Lung microvascular endothelial cell (primary cell): ENCODE results near the gene MCC. TPM values are rescaled to one million over a fixed set of nuclear protein-coding genes. Genes with fewer than 3 reads are reported as not detected.

Experiments used
- DNase-seq, 2 donors: peaks; one replicate each; pipeline versions ENCODE4 v3.0.0 to v3.0.0-alpha.2; 2010; ENCODE audit warnings: low read depth in 2 of 2
- total RNA-seq: library from RNA; depleted of rRNA; stranded (reverse); fragments of >200 nt; gene quantifications from 2 replicates; pipeline ENCODE4 v1.2.1, GENCODE V29; 2014

MCC gene
- total RNA-seq, 1 donor from 2014 or later: 16.9 TPM

DNA sequence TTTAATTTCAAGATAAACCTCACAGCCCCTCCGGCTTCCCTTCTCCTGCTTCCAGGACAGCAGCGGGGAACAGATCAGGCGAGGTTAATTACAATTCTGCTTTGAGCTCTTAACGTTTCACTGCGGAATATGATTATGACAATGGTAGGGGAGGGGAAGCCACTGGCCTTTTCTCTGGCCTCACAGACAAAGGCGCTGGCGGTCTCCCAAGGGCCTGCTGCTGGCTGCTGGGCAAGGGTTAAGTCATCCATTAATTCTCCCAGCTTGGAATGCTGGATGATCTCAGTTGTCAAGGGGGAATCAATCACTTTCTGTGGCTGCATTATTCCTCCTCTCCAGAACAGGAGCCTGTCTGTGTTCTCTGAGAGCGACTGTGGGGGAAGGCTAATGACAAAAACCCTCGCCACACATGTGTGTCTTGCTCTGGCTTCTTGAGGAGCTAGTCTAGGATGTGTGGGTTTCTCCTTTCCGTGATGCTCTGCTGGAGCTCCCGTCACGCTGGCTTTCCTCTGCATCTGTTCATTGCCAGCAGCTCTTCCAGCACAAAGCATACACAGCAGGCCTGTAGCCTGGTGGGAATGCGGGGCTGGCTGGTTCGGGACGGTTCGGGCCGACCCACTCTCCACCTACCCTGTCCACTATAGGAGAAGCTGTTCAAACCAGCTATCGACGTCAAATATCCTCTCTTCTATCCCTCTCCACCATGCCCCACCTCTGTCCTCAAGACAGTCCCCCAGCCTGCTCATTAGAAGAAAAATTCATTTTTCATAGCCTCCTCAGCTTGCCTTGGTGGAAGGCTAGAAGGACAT lies 428.8 kb downstream of the MCC start:
- peak; percentile 56 to 89 for DNase-seq

DNA sequence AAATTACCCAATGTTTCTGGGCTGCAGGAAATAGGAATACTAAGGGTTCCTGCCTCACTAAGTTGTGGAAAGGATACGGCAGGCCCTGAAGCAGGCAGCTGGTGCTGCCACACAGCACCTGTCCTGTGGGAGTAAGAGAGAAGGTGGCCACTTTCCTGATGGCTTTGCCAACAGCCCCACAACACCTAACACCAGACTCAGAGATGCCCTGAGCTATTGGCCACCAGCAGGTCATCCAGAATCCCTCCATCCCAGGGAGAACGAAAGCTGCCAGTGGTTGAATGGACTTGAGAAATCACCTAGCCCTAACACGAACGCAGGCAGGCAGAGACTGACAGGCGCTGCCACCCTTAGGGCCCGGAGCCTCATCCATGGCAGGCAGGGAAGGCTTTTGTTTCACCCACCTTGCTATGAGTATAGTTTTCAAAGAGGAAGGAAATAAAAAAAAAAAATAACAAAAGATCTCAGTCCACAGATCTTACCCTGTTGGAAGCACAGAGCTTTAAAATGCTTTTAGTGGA lies 429.5 kb downstream of the MCC start:
- DNase-seq: peak; percentile 31 to 40

DNA sequence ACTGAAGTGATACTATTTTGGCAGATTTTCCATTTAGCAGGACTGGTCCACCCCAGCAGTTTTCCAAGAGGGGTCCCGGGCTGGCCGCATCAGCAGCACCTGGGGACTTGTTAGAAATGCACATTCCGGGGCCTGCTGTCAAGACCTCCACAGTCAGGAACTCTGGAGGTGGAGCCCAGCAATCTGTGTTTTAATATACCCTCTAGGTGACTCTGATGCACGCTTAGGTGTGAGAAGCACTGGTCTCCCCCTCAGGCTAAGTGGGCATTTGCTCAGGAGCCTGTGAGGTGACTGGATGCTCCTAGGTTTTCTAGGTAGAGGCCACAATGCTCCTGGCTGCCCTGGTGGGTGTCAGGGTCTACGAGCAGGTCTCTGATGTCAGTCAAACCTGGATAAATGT lies 430.0 kb downstream of the MCC start:
- no peak for DNase-seq

DNA sequence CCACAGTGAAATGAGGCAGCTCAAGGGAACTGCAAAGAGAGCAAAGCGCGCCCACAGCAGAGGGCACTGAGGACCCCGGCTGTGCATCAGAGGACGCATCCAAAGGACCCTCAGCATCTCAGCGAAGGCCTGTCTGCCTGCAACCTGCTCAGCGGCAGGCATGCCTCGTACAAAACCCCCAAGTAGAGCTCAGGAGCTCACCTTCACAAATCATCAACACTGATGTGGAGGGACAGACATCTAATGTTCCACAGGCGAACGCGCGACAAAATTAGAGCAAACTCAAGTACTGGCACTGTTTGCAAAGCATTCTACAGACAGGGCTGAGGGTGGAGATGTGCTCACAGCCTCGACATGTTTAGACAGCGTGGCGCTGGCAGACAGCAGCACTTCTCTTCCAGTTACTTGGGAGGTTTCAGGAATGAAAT lies 430.7 kb downstream of the MCC start:
- no peak for DNase-seq

DNA sequence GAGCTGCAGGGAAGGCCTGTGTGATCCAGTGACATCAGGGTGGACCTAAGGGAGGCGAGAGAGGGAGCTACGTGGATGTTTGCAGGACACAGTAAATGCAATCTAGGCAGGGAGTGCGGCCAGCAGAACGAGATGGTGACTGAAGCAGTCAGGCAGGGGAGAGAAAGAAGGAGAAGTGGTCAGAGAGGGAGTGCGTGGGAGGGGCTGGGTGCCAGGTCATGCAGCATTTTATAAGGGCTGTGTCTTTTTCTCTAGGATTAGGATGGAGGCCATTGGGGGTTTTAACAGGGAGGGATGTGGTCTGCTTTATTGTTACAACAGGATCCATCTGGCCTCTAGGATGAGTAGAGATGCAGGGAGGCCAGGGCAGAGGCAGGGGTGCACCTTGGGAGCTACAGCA lies 431.3 kb downstream of the MCC start:
- DNase-seq: no peak

DNA sequence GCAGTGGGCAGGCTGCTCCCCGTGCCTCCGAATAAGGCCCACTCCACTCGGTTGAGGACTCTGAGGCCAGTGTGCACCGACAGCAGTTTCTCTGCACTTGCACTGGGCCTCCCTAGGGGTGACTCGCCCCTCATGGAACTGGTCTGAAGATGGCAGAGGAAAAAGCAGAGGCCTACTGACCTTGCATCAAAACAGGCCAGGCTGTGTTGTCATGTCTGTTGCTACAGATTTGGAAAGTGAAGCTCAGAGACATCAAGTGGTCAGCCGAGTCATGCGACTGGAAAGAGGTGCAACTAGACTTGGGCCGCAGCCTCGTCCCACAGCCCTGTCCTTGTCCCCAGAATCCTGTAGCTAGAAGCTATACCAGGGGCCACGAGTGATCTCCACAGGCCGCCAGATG lies 433.4 kb downstream of the MCC start:
- no peak for DNase-seq

DNA sequence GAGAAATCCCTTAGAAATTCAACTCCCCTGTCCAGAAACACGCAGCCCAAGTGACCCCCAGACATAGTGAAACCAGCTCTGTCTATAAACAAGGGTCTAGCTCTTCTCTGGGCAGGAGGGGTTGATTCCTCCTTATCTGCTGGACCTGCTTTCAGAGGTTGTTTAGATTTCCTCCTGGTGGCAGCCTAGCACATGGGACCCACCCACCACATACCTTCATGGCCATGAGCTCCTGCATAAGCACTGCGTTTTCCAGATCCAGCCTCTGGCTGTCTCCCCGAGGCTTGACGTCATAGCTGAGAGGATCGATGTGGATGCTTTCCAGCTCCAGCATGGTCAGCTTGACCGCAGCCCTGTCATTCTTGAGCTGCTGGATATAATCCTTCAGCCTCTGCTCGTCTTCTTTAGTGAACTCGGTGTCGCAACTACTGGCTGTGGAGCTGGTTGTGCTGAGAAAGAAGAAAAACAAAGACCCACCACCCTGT lies 434.7 kb downstream of the MCC start:
- no peak for DNase-seq

DNA sequence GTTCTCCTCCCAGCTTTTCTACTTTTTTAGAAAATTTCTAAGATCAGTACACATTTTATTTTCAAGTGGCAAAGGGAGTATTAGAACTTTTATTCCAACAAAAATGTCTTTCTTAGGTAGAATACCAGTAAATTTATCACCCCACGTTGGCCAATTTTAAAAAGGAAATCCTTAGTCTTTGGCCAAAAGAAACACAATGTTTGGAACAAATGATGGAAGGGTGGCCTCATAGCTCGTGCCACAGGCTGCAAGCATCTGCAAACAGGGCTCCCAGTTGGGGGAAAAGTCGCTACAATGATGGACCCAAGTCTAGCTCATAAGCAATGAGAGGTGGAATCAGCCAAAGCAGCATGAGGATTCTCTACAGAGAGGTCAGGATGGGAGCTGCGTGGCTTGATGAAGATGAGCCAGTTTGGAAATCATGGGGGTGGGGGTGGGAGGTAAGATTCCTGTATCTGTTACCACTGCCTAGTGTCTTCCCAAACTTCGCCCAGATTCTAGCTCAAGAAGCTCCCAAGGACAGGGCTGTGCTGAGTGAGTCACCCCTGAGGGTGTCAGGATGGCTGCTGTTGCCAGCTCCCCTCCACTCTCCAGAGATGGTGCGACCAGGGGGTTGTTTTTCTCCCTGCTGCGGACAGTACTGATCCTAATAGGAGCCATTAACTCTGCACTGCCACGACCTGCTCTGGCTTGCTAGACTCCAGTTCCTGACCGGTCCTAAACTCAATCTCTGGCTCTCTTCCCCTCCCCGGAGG lies 436.0 kb downstream of the MCC start:
- peak in 1 of 2 donors; percentile 89 for DNase-seq

DNA sequence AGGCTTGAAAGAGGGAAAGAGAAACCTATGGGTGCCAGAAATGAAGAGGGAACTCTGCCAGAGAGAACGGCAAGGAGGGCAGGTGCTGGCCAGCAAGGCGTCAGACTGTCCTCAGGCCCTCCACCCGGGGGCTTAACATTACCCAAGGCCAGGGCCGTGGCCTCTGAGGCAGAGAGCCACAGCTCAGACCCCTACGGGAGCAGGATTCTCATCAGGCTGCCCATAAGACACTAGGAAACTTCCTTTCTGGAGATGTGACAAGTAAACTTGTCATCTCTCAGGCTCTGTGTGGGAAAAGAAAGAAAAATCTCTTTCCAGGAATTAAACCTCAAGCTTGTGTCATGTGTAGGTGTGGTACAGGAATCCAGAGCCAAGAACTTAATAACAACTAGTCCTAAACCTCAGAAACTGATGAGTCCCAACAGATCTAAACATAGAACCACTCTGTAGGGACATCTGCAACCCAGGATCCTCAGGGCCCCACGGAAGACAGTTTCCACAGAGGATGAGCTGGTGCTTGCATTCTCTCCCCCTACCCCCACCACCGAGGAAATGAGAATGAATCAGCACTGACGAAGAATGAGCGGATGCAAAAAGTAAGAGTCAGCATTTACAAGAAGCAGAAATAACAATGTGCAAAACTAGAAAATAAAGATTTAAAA lies 437.4 kb downstream of the MCC start:
- DNase-seq: peak; percentile 83 to 87

DNA sequence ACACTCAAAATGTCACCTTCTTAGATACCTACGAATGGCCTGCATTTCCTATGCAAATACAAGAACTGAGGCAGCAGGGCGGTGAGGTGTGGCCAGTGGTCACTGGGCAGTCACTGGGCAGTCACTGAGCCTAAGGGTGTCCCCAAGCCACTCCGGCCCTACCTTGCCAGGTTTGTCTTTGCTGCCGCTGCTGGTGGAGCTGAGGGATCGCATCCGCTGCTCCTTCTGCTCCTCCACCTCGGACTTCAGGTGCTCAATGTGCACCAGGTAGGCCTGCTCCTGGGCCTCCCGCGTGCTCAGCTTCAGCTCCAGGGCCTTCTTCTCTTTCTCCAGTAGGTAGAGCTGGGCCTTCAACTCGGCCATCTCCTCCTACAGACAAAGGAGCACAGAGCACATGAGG lies 439.3 kb downstream of the MCC start:
- no peak for DNase-seq

DNA sequence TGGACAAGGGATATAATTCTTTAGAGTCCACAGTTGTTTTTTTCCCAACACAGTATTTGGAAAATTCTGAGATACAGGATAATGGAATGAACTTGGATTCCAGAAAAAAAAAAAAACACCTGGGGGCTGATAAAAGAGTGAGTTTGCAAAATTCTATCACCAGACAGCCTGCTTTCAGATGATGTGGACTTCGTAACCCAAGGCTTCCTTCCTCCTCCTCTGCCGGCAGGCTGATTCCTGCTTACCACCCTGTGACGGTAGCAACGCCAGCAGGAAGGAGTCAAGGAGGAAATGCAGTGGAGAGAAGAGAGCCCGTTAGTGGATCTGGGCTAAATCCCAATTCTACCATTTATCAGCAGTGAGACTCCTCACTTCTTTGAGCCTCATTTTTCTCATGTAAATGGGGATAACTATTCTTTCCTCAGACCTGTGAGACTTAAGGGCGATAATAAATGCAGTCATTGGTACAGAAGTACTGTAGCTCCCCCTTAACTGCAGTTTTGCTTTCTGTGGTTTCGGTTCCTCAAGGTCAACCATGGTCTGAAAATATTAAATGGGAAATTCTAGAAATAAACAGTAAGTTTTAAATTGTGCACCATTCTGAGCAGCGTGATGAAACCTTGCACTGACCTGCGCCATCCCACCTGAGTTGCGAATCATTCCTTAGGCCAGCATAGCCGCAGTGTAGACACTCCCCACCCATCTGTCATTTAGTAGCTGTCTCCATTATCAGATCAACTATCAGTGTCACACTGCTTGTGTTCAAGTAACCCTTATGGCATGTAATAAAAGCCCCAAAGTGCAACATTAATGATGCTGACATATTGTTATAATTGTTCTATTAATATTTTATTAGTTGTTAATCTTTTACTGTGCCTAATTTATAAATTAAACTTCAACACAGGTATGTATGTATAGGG lies 440.3 kb downstream of the MCC start:
- peak in 1 of 2 donors; percentile 59 for DNase-seq

DNA sequence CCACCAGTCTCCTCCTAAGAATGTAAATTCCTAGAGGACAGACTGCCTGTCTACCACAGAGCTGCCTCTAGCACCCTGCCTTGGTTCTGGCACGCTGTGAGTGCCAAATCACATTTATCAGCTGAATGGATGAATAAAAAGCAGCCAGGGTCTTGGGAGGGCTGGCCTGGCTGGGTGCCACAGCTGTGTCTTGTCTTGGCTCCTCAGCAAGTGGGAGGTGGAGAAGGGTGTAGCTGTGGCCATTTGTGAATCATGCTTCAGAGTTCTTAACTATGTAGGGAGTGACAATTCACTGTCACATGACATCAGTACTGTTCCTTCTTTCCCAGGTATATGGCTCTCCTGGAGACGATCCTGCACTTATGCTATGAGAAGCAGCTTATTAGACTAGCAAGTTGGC lies 441.0 kb downstream of the MCC start:
- no peak for DNase-seq

DNA sequence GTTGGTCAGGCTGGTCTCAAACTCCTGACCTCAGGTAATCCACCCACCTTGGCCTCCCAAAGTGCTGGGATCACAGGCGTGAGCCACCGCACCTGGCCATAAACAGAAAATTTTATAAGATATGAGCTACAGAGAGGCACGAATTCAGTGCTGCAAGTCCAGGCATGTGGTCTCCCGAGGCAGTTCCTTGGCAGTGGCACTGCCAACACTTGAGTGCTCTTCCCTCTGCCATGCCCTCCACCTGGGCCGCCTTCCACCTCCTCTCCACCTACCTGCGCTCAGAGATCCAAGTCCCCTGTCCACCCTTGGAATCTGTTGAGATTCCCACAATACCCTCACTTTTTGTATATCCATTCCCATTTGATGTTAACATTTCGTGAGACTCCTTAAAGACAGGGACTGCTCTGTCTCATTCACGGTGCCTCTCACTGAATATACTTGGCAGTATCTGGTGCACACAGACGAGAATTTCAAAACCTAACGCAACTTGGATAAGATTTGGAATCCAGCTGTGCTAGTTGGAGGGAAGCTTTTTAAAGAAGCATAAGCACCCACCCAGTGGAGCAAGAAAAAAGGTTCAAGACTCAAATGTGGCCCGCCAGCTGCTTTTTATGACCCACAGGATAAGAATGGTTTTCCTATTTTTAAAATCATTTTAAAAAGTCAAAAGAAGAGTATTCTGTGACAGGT lies 443.3 kb downstream of the MCC start:
- no peak for DNase-seq

DNA sequence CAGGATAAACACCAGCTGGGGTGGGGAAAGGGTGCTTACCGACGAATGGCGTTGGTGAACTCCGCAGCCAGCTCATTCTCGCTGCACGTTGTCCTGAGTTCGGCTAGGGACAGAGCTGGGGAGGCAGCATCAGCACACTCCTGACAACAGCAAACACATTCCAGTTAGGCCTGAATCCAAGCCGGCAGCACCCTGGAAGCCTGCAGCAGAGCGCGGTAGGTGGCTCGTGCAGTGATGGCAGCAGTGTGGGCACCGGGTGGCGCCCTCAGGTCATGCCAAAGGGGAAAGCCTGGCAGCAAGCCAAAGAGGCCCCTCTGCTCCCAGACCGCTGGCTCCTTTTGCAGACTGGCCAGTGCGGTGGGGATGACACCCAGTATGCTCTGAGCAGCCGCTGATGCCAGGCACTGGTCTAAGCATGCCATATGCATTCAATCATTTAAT lies 444.7 kb downstream of the MCC start:
- peak in 1 of 2 donors; percentile 25 for DNase-seq

DNA sequence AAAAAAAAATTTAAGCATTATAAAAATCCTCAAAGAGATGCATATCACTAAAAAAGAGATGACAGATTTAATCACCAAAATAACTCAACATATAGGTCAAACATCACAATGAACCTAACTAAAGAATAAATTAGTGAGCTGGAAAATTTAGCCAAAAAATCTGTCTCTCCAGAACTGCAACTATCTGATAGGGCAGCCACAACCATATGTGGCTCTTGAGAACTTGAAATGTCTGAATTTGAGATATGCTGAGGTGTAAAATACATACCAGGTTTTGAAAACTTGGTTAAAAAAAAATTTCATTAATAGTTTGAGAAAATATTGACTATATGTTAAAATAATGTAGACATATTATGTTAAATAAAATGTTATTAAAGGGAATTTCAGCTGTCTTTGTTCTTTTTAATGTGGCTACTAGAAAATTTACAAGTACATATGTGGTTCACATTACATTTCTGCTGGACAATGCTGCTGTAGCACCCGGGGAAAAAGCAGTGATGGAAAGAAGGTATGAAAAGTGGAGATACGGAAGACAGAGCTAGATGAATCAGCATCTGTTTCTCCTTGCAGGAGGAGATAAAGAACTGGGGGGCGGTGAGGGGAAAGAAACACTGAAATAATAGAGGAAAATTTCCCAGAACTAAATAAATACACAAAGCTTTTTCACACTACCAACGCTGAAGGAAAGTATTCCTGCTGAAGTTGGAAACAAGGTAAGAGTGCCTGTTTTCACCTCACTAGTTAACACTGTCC lies 445.6 kb downstream of the MCC start:
- DNase-seq: no peak

DNA sequence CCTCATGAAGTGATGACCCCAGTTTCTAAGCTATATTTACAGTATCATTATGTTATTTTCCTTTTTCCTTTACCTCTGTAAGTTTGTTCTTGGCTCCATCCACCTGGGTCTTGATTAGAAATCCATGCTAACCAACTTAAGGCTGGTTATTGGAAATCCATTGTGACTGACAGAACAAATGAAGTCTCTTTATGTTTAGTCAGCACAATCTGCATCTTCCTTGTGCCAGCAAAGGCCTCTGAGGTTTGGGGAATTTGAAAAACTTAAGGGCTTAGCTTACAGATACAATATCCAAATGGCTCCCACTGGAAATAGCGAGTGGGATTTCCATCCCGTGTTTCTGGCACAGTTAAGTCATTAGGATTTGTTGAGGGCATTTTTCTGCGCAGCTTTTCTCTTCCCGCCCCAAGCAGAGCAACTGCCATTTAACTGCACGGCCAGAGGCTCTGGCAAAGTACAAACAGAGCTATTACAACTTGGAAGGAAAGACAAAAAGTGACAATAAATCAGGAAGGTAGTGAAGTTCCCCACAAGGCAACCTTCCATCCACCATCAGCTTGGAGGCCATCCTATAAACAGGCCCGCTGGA lies 447.5 kb downstream of the MCC start:
- DNase-seq: no peak

DNA sequence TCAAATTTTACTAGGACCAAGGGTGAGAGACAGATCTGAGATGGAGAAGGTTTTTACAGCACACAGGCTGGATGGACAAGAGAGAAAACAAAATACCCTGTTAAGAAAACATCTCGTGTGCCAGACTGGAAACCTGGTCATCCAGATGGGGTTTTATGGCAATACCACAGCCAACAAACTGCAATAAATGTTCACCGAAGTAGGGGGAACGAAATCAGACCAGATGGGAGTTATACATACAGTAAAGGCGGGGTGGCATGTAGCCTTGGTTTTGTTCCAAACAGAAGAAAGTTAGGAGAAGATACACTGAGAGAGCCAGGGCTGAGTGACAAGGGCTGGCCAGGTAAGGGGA lies 448.3 kb downstream of the MCC start:
- DNase-seq: peak in 1 of 2 donors; percentile 68

DNA sequence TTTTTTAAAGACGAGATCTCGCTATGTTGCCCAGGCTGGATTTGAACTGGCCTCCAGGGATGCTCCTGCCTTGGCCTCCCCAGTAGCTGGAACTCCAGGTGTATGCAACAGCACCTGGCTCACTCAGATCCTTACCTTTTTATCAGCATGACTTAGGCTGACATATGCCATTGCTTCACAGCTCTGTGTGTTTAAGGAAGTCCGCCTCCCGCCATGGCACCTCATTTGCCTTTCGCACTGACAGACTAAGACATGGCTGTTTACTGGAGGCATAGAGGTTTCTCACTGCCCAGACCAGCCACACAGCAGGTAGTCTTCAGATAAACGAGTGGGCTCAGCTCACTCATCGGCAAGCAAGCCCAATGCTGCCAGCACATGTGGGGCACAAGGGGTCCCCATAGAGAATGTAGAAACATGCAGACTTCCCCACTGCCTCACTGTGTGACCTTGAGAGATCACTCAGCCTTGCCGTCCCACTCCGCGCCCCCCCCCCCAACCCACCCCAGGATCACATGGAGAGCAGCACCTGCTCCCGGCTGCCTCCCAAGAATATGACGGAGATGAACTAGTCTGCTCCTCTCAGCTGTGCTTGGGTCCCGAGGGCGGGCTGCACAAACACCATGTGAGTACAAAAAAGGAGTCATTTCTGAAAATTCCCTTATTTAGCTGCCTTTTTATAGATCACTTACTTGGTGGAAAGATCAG lies 448.9 kb downstream of the MCC start:
- DNase-seq: no peak

DNA sequence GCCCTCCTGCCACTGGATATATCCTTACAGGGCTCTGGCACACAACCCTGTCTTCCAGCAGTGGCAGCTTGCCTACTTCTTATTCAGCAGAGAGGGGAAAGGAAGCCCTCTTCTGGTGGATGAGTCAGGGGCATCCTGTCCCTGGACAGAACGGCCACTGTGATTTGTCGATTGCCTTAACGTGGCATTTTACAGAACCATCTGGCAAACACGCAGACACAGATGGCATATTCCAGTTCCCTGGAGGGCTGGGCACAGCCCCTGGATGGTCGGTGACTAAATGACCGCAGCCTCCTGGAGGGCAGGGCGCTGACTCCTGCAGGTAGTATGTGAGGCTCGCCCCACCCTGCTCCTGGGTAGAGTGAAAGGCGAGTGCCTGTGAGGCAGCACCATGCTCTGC lies 449.5 kb downstream of the MCC start:
- peak; percentile 39 to 89 for DNase-seq
